Peyer's patch (tissue), 4 donors: ENCODE measurements around the gene RGS1.

ENCODE experiments used
- CTCF ChIP-seq, 6 experiments: fragments of 450-650 bp in 4 of 6; fragments of 200-600 bp in 2 of 6; sonication (generic) in 1 of 6; IDR thresholded peaks; one replicate each; pipeline ENCODE4 v1.5.1; 2017 to 2019; ENCODE audit warnings: antibody characterized with exemption in 6 of 6, mild to moderate bottlenecking in 3 of 6, moderate library complexity in 1 of 6
- POLR2A ChIP-seq, 2 donors: fragments of 450-650 bp; IDR thresholded peaks; one replicate each; pipeline ENCODE4 v1.5.1; 2017; ENCODE audit warnings: antibody characterized with exemption in 2 of 2, mild to moderate bottlenecking in 2 of 2, moderate library complexity in 2 of 2

GRCh38 chr1:192602757-192603156 lies 27.2 kb downstream of the RGS1 start:
- TF ChIP-seq POLR2A (IDR thresholded peaks at IDR 0.05), result no peak
- no peak for TF ChIP-seq CTCF (IDR thresholded peaks at IDR 0.05)
